ENCODE measurements around the gene GDPD1.
"Not testable (repeated sequence)": the region's sequence is repeated elsewhere in the genome, so short reads cannot be mapped to it uniquely, and the experiment has no call there.

GDPD1 gene

DNA sequence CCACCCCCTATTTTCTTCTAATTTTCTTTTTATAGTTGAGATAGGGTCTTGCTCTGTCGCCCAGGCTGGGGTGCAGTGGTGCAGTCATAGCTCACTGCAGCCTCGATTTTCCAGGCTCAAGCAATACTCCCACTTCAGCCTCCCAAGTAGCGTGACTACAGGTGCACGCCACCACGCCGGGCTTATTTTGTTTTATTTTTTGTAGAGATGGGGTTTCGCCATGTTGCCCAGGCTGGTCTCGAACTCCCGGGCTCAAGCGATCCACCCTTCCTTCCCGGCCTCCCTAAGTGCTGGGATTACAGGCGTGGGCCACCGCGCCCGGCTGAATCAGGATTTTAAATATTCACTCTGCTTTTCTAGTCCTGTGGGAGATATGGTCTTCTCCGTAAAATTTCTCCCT is 941 bp upstream of the GDPD1 start:
- no peak for DNase-seq (ENCODE audit: low read depth)
- no peak overlapping the region for H3K4me3 ChIP-seq (ENCODE audit: control insufficient read depth, low read depth, low read length)
- TF ChIP-seq, protein P1, sequence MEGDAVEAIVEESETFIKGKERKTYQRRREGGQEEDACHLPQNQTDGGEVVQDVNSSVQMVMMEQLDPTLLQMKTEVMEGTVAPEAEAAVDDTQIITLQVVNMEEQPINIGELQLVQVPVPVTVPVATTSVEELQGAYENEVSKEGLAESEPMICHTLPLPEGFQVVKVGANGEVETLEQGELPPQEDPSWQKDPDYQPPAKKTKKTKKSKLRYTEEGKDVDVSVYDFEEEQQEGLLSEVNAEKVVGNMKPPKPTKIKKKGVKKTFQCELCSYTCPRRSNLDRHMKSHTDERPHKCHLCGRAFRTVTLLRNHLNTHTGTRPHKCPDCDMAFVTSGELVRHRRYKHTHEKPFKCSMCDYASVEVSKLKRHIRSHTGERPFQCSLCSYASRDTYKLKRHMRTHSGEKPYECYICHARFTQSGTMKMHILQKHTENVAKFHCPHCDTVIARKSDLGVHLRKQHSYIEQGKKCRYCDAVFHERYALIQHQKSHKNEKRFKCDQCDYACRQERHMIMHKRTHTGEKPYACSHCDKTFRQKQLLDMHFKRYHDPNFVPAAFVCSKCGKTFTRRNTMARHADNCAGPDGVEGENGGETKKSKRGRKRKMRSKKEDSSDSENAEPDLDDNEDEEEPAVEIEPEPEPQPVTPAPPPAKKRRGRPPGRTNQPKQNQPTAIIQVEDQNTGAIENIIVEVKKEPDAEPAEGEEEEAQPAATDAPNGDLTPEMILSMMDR (IDR thresholded peaks at IDR 0.05; ENCODE audit: control insufficient read depth, insufficient read depth, low read depth, low read length, missing control alignments) = no peak

DNA sequence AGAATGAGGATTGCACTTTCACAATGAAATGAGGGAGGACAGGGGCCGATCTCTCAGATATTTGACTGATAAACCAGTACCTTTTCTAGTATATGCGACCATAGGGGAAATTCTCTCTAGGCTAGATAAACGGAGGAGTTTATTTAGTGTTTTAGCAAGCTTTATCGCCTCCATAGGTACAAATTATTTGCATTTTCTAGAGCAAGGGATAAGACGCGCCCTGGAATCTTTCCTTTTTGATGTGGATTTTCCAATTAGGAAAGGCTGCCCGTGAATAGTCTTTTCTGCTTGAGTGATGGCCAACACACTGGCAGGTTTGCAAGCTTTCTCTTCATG is 351 bp upstream of the GDPD1 start:
- TF ChIP-seq, protein P1 (IDR thresholded peaks at IDR 0.05; ENCODE audit: control insufficient read depth, insufficient read depth, low read depth, low read length, missing control alignments) = no peak
- peak overlapping the region; percentile 13 for H3K4me3 ChIP-seq (ENCODE audit: control insufficient read depth, low read depth, low read length)
- DNase-seq (ENCODE audit: low read depth) = no peak

DNA sequence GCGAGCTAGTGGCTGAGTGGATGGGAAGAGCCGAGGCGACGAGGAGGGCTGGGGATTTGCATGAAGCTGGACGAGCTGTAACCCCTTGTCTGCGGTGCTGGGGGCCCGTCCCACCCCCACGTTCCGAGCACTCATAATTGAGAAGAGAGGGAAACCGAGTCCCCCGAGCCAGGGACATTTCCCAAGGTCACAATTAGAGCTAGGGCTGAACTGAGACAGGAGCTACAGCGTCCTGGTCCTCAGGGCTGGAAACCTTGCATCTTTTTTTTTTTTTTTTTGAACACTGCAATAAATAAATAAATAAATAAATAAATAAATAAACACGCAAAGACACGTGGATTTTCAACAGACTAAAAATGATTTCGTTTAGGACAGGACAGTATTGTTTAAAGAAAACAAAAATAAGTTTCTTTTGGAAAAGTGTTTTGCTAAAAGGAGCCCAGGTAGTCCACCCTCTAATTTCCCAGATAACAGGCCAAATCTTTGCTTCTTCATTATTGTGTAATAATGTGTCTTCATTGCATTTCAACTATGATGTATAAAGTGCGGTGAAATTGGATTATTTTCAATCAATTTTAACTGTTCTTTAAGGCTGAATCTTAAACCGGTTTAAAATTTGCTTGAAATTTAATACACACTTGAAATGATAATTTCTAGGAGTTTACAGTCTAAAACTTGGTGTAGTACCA is 992 bp downstream of the GDPD1 start:
- peak overlapping the region; percentile 86 for H3K4me3 ChIP-seq (ENCODE audit: control insufficient read depth, low read depth, low read length)
- TF ChIP-seq, protein P1 (IDR thresholded peaks at IDR 0.05; ENCODE audit: control insufficient read depth, insufficient read depth, low read depth, low read length, missing control alignments) = no peak
- DNase-seq (ENCODE audit: low read depth) = no peak

DNA sequence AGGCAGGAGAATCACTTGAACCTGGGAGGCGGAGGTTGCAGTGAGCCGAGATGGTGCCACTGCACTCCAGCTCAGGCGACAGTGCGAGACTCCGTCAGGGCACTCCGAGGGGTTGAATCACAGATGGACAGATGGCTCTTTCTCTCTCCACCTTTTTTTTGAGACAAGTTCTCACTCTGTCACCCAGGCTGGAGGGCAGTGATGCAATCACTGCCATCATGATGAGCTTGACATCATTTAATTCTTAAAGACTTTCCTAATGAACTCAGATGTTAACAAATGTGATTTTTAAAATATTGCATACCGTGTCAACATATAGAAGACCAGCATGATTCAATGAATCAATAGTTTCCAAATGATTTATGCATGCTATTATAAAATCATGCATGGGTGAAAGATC is 3.5 kb downstream of the GDPD1 start:
- TF ChIP-seq, protein P1 (IDR thresholded peaks at IDR 0.05; ENCODE audit: control insufficient read depth, insufficient read depth, low read depth, low read length, missing control alignments) = no peak
- DNase-seq (ENCODE audit: low read depth) = no peak
- H3K4me3 ChIP-seq (ENCODE audit: control insufficient read depth, low read depth, low read length) = no peak overlapping the region

DNA sequence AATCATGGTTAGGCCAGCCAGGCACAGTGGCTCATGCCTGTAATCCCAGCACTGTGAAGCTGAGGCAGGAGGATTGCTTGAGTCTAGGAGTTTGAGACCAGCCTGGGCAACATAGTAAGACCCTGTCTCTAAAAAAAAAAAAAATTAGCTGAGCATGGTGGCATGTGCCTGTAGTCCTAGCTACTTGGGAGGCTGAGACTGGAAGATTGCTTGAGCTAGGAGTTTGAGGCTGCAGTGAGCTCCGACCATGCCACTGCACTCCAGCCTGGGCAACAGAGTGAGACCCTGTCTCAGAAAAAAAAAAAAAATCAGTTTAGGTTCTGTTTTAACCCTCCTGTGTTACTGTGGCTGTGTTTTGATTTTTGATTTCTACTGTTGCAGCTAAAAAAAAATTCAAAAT is 8.3 kb downstream of the GDPD1 start:
- DNase-seq (ENCODE audit: low read depth); H3K4me3 ChIP-seq (ENCODE audit: control insufficient read depth, low read depth, low read length): not testable (repeated sequence)

DNA sequence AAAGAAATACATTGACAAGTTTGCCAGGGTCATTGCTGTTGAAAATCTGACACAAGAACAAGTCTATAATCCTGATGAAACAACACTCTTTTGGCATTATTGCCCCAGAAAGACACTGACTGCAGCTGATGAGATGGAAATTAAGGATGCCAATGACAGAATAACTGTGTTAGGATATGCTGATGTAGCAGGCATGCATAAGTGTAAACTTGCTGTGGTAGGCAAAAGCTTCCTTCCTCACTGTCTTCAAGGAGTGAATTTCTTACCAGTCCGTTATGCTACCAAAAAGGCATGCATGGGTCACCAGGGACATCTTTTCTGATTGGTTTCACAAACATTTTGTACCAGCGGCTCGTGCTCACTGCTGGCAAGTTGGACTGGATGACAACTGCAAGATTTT is 10.5 kb downstream of the GDPD1 start:
- TF ChIP-seq, protein P1 (IDR thresholded peaks at IDR 0.05; ENCODE audit: control insufficient read depth, insufficient read depth, low read depth, low read length, missing control alignments) = no peak
- no peak for DNase-seq (ENCODE audit: low read depth)
- H3K4me3 ChIP-seq (ENCODE audit: control insufficient read depth, low read depth, low read length) = no peak overlapping the region

DNA sequence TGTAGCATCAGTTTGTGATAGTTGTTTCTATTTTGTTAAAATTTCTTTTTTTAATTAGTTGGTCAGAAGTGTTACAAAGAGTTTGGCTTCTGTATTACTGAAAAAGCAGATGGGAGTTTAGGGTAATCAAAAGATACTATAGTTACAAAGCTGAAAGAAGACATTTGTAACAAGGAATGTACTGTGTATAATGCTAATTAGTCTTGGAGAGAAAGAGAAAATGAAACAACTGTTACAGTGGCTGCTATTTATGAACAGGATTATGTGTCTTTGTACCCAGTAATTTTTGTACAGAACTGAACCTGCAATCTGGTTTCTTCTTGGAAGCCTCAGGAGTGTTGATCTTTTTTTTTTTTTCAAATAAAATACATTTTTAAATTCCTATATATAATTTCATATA is 14.3 kb downstream of the GDPD1 start:
- TF ChIP-seq, protein P1 (IDR thresholded peaks at IDR 0.05; ENCODE audit: control insufficient read depth, insufficient read depth, low read depth, low read length, missing control alignments) = no peak
- H3K4me3 ChIP-seq (ENCODE audit: control insufficient read depth, low read depth, low read length) = no peak overlapping the region

More for the DNA sequence above, 14.3 kb downstream of the GDPD1 start:
- DNase-seq (ENCODE audit: low read depth) = no peak
